HS-5 (cell line): ENCODE results near the gene TRAF1.

Source experiments
- DNase-seq: peaks from one replicate; pipeline ENCODE4 v3.0.0-alpha.2; 2012; ENCODE audit warnings: low read depth

Gene TRAF1

GRCh38 chr9:120923620-120924328, 2.8 kb downstream of the TRAF1 start:
- no peak for DNase-seq

GRCh38 chr9:120922404-120923195, 4.0 kb downstream of the TRAF1 start:
- DNase-seq: no peak

GRCh38 chr9:120921661-120922181, 4.9 kb downstream of the TRAF1 start:
- DNase-seq: no peak

GRCh38 chr9:120920806-120921178, 5.8 kb downstream of the TRAF1 start:
- DNase-seq: no peak

- DNase-seq: no peak
These were observed 6.5 kb downstream of the TRAF1 start for GRCh38 chr9:120919843-120920805.

GRCh38 chr9:120918931-120919842, 7.4 kb downstream of the TRAF1 start:
- no peak for DNase-seq

GRCh38 chr9:120917929-120918762, 8.4 kb downstream of the TRAF1 start:
- DNase-seq: no peak

- DNase-seq: no peak
These were observed 9.4 kb downstream of the TRAF1 start for GRCh38 chr9:120916991-120917880.

GRCh38 chr9:120916588-120916987, 10.0 kb downstream of the TRAF1 start:
- DNase-seq: no peak

GRCh38 chr9:120915854-120916470, 10.6 kb downstream of the TRAF1 start:
- DNase-seq: no peak

- no peak for DNase-seq
These were observed 11.6 kb downstream of the TRAF1 start for GRCh38 chr9:120914953-120915352.

- no peak for DNase-seq
These were observed 12.2 kb downstream of the TRAF1 start for GRCh38 chr9:120914396-120914795.

GRCh38 chr9:120913647-120914264, 12.8 kb downstream of the TRAF1 start:
- no peak for DNase-seq

GRCh38 chr9:120912958-120913646, 13.5 kb downstream of the TRAF1 start:
- no peak for DNase-seq

GRCh38 chr9:120911295-120911837, 15.2 kb downstream of the TRAF1 start:
- DNase-seq: no peak

- DNase-seq: no peak
These were observed 16.0 kb downstream of the TRAF1 start for GRCh38 chr9:120910643-120911042.

- no peak for DNase-seq
These were observed 16.7 kb downstream of the TRAF1 start for GRCh38 chr9:120909904-120910303.
